Prostate gland (tissue), 2 donors: Measurements from ENCODE around the gene KIZ.

Experiments used
- CTCF ChIP-seq, 4 experiments: fragments of 200-600 bp in 2 of 4; fragments of 450-650 bp in 2 of 4; sonication (generic) in 2 of 4; IDR thresholded peaks; 1 replicate in 3 of 4; 2 replicates in 1 of 4; pipeline ENCODE4 v1.5.1; 2016 to 2019; ENCODE audit warnings: antibody characterized with exemption in 4 of 4, mild to moderate bottlenecking in 2 of 4, moderate library complexity in 2 of 4
- POLR2AphosphoS5 ChIP-seq: sonication (generic); formaldehyde crosslinking; IDR thresholded peaks from one replicate; pipeline ENCODE4 v1.6.1; 2017; ENCODE audit warnings: antibody characterized with exemption

- no peak for TF ChIP-seq CTCF (IDR thresholded peaks at IDR 0.05)
- TF ChIP-seq POLR2AphosphoS5: no peak
These were observed 51.9 kb downstream of the KIZ start for GRCh38 chr20:21177767-21178166.
